Posterior vena cava (tissue), 2 donors: ENCODE data around the gene MSANTD2. TPM values are rescaled to one million over a fixed set of nuclear protein-coding genes. Genes with fewer than 3 reads are reported as not detected.
A peak's percentile ranks its signal among the peaks of the same experiment; 100 is the strongest.

Experiments
- DNase-seq: peaks from one replicate; pipeline ENCODE4 v3.0.0-alpha.2; 2020; ENCODE audit warnings: low spot score
- intact Hi-C, 2 donors: fragments of 100-400 bp; cut with DNase I; formaldehyde crosslinking; loops; one replicate each; pipeline versions ENCODE4 v1.14.1 to v1.14.2; 2022 to 2023
- long read RNA-seq, 2 donors: library from polyadenylated mRNA; unstranded; transcript quantifications; one replicate each; pipeline ENCODE4 v2.0.0, GENCODE V29; 2020 to 2021
- total RNA-seq, 2 donors: library from RNA; stranded (reverse); fragmentation: NEBNext Ultra II Directional; extraction: Animal tissue kit (Norgen Biotek cat#: 25700); gene quantifications; one replicate each; pipeline ENCODE4 v1.2.1, GENCODE V29; 2021
- donor health status: DM: yes; HTN: yes; CAD: no.
- donor health status: DM: yes; HTN: yes; CAD: no.

MSANTD2 gene
- 10 to 100 TPM; 12.6 to 13.0 TPM for total RNA-seq
- long read RNA-seq, donor 1, partial matches to known transcripts, result 0 of 4 reads
- long read RNA-seq, donor 1, other reads (novel, unspliced or antisense), result 1 of 4 reads
- long read RNA-seq, donor 2, partial matches to known transcripts, result 0 of 6 reads
- long read RNA-seq, donor 2, other reads (novel, unspliced or antisense), result 6 of 6 reads

DNA sequence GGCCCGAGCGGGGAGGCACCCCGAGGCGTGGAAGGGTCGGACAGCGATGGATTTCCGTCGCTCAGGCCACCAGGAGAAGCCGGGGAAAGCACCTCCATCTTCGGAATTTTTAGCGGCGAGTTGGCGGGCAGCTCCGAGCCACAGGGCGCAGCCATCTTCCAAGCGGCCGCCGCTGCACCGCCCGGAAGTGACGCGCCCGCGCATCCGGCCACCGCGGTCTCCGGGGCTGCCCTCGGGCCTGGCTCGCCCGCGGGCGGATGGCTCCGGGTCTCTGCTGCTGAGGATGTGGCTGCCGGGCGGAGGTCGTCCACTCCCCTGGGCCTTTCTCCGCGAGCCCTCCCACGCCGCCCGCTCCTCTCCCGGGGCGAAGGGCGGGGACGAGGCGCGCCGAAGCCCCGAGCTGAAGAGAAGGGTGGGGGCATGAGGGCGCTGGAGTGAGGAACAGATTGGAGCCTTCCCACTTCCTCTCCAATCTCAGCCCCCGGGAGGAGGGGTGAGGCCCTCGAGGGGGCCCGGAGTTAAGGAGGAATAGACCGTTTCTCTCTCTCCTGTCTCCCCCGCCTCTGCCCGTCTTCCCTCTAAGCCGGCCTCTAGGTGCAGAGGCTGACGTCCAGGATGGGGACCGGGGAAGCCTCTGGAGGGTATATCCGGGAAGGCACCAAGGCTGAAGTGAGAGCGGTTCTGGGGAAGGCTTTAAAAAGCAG is at the start of gene MSANTD2:
Gene MSANTD2, minus strand, starts transcription at position 181 of the 704 bp plus-strand sequence. Its CDS starts 26 bp downstream, at position 155.
- intact Hi-C loops, result loop anchor here in 1 of 2 donors (5.0 kb wide), 1 partner anchor 38 kb away; the partner anchor contains the start of gene ESAM
- DNase-seq, result peak; percentile 95

DNA sequence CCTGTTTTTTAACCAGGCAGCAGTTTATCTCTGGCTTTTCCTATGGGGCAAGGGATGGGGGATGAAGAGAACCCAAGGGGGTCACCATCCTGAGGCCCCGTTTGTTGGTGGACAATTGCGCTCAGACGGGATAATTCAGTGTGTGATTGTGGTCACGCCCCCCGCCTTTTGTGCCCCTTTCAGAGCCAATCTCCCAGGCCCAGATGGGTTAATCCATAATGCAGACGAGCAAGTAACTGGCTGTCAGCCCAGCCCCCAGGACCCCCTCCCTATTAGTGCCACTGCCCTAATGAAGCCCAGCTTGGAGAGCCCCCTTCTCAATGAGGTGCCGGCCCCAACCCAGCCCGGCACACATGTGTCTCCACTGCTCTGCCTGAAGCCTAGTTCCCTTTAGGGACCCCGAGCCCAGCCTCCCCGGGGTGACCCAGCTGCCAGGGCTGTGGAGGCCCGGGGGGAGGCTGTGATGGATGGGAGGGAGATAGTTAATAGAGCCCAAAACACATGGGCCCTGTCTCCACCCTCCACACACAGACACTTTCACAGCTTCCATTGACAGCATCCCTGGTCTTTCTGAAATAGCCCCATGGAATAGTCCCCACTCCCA is 46.0 kb upstream of the MSANTD2 start:
- DNase-seq, result no peak
- intact Hi-C loops, result no loop called here

DNA sequence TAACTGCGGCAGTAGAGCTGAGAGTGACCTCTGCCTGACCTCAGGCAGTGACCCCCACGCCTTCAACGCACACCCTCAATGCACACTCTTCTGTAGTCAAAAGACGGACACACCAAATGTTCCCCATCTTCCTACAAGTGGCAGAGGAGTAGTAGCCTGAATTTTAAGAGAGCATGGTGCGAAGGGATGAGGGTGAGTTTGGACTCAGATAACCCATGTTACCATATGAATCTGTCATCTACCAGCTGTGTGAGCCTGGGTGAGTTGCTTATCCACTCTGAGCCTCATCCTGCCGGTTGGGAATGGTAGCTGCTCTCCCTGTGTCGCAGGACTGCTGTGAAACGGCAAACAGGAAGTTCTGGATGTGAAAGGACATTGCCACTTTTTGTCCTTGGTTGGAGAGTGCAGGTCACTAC is 44.5 kb upstream of the MSANTD2 start:
- DNase-seq, result no peak
- intact Hi-C loops, result loop anchor here in 1 of 2 donors (1.0 to 5.0 kb wide), 3 partner anchors 19 to 1237 kb away; no protein-coding TSS in a partner anchor

DNA sequence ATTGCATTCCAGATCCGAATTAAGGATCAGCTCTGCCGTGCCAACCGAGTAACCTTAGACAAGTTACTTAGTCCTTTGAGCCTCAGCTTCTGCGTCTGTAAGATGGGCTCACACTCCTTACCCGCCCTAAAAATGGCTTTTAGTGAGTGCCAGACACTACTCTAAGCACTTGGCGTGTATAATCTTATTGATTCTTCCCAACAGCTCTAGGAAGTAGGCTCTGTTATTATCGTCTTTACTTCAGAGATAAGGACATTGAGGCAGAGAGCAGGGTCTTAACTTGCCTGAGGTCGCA is 43.4 kb upstream of the MSANTD2 start:
- intact Hi-C loops, result loop anchor here in 1 of 2 donors (5.0 kb wide), 1 partner anchor 1236 kb away; no protein-coding TSS in a partner anchor
- no peak for DNase-seq

DNA sequence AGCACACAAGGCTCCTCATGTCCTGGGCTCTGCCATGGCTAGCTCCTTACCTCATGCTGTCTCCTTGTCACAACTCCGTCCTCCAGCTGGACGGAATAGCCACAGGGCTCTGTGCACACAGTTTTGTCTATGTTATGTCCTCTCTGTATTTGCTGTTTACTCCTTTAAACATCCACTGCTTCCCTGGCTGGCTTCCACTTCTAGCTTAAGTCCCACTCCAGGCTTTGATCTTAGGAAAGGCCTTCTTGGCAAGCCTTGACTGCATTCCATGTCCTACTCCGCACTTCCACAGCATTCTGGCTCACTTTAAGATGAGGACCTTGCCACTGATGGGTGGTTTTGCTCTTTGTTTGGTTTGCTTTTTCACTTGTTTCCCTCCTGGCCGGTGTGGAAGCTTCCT is 42.1 kb upstream of the MSANTD2 start:
- DNase-seq, result no peak
- intact Hi-C loops, result loop anchor here in 1 of 2 donors (5.0 kb wide), 1 partner anchor 1235 kb away; no protein-coding TSS in a partner anchor

DNA sequence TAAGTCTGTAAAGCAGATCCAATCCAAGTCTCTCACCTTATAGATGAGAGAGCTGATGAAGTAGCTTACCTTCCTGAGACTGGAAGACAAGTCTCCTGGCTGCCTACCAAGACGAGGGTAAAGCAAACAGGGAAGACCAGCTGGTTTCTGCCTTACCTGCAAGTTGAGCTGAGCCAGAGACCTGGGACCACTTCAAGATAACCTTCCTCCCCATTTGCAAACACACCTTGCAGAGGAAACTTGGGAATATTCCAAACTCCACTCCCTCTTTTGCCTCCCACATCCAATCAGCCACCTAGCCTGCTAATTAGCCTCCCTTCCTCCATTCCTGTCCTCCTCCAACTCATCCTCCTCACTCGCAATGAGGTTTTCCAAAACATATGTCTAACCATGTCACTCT is 41.6 kb upstream of the MSANTD2 start:
- intact Hi-C loops, result loop anchor here in 1 of 2 donors (5.0 kb wide), 1 partner anchor 1235 kb away; no protein-coding TSS in a partner anchor
- no peak for DNase-seq

DNA sequence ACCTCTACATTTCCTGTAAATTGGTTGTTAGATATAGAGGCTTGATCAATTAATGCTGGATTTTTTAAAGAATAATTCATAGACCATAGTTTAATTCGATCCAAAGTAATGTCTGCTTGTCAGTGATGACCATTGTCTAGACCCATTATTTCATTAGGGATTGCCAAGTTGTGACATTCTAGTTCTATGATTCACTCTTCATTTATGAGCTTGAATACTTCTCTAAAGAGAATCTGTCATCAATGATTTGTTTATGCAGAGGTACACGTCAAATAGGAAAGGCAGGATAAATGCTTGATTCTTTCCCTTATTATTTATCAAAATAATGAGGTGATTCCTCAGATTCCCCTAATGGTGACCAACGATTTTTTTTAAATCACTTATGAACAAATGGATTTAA is 41.0 kb upstream of the MSANTD2 start:
- intact Hi-C loops, result loop anchor here in 1 of 2 donors (5.0 kb wide), 1 partner anchor 1234 kb away; no protein-coding TSS in a partner anchor
- no peak for DNase-seq

DNA sequence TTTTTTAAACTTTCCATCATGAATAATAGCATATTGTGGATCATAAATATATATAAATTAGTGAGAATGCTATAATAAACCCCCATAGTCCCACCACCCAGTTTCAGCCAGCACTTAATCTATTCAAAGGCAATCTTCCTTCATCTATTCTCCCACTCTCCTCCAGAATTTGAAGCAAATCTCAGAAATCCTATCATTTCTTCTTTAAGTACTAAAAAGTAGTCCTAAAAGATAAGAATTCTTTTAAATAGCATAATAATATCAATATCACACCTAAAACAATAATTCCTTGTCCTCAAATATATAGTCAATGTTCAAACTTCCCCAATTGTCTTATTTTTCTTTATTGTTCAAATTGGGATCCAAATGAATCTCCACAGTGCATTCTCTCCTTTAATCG is 40.5 kb upstream of the MSANTD2 start:
- intact Hi-C loops, result loop anchor here in 1 of 2 donors (5.0 kb wide), 1 partner anchor 1233 kb away; no protein-coding TSS in a partner anchor
- no peak for DNase-seq

DNA sequence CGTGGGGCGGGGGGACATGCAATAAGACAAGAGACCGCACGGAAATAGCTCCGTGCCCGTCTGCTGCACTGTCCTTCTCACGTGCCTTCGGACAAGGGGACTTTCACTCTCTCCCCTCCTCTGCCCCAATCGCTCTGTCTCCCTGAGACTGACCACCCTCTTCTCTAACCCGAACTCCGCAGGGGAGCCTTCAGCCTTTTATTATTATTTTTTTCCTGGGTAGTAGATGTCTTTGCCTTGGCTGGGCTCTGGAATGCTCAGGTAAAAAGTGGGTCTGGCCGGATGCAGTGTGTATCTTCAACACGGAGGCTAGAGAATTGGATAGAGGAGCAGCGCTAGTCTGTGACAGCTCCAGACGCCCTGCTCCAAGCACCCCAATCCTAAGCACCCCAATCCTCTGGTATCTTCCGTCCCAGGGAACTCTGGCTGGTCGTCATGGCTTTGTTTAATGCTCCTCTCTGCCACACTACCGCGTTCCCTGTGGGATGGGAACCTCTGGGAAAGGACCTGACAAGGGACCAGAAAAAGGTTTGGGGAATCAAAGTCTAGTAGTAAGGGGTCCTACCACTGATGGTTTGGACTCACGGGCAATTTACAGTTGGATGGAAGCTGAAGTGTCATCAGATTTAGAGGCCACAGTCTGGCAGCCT is 39.9 kb upstream of the MSANTD2 start:
- intact Hi-C loops, result loop anchor here (2.0 to 5.0 kb wide), 4 partner anchors 168 to 1233 kb away; partner anchors contain the start of genes SIAE (in 1 of the 2) and SPA17 (in 1 of the 2)
- no peak for DNase-seq

DNA sequence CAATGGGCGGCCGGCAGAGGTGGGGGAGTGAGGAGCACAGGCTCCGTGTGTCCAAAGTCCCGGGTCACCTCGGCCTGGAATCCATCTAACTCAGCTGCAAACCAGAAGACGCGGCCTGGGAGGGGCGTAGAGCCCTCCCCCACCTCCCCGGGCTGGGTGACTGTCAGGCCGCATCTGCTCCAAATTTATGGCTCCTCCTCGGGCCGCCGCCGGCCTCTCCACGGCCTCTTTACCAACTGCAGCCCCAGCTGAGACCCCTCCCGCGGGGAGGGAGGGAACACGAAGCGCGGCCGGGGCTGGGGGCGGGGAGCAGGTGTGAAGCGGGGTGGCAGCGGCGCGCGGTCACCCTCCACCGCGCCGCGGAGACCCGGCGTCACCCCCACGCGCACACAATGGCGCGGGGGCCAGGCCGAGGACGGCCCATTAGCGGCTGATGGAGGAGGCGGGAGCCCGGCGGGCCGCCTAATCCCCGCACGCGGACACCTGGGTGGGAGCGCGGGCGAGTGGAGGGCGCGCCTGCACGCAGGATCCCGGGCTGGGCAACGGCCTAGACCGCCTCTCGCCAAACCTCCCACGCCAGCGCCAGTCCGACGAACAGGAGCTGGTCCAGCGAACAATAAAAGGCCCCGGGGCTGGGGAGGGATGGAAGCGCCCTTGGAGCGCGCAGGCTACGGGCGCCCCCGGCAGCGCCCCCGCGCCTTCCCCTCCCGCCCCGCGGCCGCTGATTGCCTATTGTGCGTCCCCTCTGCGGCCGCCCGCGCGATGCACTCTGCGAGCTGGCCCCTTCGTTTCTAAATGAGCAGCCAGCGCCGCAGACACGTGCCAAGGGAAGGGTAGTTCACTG is 39.1 kb upstream of the MSANTD2 start:
- DNase-seq, result no peak
- intact Hi-C loops, result loop anchor here (2.0 to 5.0 kb wide), 3 partner anchors 167 to 195 kb away; partner anchors contain the start of genes SIAE (in 1 of the 2) and SPA17 (in 1 of the 2)

DNA sequence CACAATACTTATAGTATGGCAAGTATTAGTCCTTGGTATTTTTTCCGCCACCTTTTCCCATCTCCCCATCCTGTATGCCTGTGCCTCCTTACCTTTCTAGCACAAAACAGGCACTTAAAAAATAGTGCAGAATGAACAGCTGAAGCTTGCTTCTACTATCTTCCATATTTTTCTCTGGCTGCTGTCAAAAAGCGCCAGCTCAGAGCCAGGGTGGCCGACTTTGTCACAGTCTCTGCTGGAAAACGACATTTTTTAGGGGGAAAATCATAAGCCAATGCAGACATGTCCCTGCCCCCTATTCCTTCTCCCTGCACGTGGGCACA is 38.6 kb upstream of the MSANTD2 start:
- intact Hi-C loops, result loop anchor here (2.0 to 5.0 kb wide), 3 partner anchors 166 to 194 kb away; partner anchors contain the start of genes SIAE (in 1 of the 2) and SPA17 (in 1 of the 2)
- no peak for DNase-seq

DNA sequence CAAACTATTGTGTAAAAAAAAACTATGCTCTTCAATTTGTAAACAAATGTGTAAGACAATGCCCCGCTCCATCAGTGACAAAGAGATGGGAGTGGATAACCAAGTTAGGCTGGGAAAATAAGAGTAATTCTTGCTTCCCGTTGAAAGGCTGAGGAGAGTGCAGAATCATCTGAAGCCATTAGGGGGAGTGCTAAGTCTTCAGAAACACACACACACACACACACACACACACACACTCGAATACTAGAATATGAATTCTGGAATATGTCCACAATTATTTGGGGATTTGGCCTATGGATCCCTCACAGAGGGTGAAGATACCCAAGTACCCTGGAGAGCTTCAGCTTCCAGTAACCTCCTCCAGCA is 37.3 kb upstream of the MSANTD2 start:
- intact Hi-C loops, result loop anchor here in 1 of 2 donors (2.0 to 5.0 kb wide), 2 partner anchors 165 to 189 kb away; partner anchors contain the start of genes SIAE and SPA17
- no peak for DNase-seq

DNA sequence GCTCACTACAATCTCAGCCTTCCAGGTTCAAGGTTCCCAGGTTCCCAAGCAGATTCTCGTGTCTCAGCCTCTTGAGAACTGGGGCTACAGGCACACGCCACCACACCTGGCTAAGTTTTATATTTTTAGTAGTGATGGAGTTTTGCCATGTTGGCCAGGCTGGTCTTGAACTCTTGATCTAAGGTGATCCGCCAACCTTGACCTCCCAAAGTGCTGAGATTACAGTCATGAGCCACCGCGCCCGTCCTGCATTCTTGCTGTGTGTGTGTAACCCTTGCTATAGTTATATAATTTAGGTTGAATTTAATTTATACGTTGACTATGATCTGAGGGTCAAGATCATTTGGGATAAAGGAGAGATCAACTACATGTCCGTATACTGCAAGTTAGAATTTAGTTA is 35.7 kb upstream of the MSANTD2 start:
- intact Hi-C loops, result loop anchor here in 1 of 2 donors (2.0 to 5.0 kb wide), 2 partner anchors 164 to 187 kb away; partner anchors contain the start of genes SIAE and SPA17

DNA sequence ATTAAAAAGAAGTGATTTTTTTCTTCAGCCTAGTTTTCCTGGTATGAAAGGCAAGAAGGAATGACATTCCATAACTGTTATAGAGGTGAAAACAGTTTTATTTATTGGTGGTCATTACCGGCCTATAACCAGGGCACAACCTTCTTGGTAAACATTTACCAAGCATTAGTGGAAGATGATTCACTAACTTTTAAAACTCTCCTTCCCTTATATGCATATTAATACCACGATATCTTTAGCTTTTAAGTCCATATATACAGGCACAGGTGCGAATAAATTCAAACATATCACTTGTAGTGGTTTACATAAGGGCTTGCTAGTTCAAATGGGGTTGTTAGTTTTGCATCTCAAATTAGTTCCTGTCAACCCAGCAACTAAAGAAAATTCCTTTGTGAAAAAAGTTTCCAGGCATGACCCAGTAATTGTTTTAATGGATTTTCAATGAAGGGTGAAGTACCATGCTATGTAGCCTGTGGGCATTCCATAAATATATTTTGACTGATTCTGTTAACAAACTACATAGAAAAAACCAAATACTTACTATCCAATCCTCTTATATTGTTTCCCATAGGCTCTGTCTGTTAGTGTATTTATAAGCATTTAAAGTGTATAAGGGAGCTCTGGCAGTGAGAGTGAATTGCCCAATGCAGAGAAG is 34.4 kb upstream of the MSANTD2 start:
- DNase-seq, result no peak
- intact Hi-C loops, result loop anchor here in 1 of 2 donors (5.0 kb wide), 2 partner anchors 72 to 162 kb away; partner anchors contain the start of genes ESAM, SIAE and SPA17

More for the DNA sequence above, 35.7 kb upstream of the MSANTD2 start:
- DNase-seq, result no peak

DNA sequence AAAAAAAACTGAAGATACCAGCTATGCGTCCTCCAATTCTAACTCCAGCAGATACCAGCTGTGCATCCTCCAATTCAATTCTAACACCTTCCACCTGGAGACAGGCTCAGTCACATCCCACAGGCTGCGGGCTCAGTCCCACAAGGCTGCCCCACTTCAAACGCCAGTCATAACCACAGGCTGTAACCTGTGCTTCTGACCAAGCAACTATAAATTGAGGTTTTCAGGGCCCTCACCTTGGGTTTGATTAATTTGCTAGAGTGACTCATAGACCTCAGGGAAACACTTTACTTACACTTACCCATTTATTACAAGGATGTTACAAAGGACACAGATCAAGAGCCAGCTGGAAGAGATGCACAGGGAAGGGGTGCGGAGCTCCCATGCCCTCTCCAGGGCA is 32.4 kb upstream of the MSANTD2 start:
- intact Hi-C loops, result loop anchor here (2.0 to 5.0 kb wide), 2 partner anchors 70 to 78 kb away; partner anchors contain the start of gene ESAM (in 1 of the 2)
- no peak for DNase-seq

DNA sequence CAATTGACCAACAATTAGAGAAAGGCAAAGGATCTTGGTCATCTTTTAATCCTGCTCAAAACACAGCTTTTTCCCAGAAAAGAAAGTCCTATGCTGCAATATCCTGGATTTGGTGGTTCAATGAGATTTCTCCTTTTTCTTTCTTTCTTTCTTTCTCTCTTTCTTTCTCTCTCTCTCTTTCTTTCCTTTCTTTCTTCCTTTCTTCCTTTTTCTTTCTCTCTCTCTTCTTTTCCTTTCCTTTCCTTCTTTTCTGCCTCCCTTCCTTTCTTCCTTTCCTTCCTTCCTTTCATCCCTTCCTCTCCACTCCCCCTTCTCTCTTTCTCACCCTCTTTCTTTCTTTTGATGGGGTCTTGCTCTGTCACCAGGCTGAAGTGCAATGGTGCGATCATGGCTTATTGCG is 31.7 kb upstream of the MSANTD2 start:
- no peak for DNase-seq
- intact Hi-C loops, result loop anchor here (2.0 to 5.0 kb wide), 2 partner anchors 70 to 77 kb away; partner anchors contain the start of gene ESAM (in 1 of the 2)

DNA sequence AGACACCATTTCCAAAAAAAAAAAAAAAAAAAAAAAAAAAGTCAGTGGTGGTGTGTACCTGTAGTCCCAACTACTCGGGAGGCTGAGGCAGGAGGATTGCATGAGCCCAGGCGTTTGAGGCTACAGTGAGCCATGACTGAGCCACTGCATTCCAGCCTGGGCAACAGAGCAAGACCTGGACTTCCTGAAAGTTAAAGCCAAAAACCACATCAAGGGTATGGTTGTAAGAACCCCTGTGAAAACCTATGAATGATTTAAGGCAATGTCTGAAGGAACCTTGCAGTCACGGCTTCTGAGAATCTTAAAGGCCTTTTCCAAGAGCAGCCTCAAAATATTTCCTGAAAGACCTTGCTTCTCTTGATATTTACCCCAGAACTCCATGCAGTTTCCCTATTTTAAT is 30.5 kb upstream of the MSANTD2 start:
- intact Hi-C loops, result loop anchor here in 1 of 2 donors (5.0 kb wide), 1 partner anchor 68 kb away; the partner anchor contains the start of gene ESAM

More for the DNA sequence above, 30.5 kb upstream of the MSANTD2 start:
- no peak for DNase-seq
